Thymus (tissue), 14 donors: Measurements from ENCODE around the gene PLIN3. TPM values are rescaled to one million over a fixed set of nuclear protein-coding genes. Genes with fewer than 3 reads are reported as not detected.

Experiments
- DNase-seq, 9 donors: peaks; one replicate each; pipeline ENCODE4 v3.0.0-alpha.2; 2013; ENCODE audit warnings: low spot score in 9 of 9, low read depth in 6 of 9, missing footprints in 1 of 9
- H3K27ac ChIP-seq, 2 donors: one replicate each; pipeline ENCODE4 v1.5.1; 2013; ENCODE audit warnings: control low read depth in 1 of 2, low read depth in 1 of 2, low read length in 1 of 2, mild to moderate bottlenecking in 1 of 2, moderate library complexity in 1 of 2
- H3K27me3 ChIP-seq, 2 donors: one replicate each; pipeline ENCODE4 v1.5.1; 2013; ENCODE audit warnings: low read length in 1 of 2; ENCODE audit not compliant: control insufficient read depth in 2 of 2, insufficient read depth in 1 of 2
- H3K36me3 ChIP-seq, 2 donors: one replicate each; pipeline ENCODE4 v1.5.1; 2013; ENCODE audit warnings: low read length in 1 of 2, mild to moderate bottlenecking in 1 of 2, moderate library complexity in 1 of 2; ENCODE audit not compliant: control insufficient read depth in 2 of 2, insufficient read depth in 2 of 2
- H3K4me1 ChIP-seq, 2 donors: one replicate each; pipeline ENCODE4 v1.5.1; 2013; ENCODE audit warnings: low read length in 2 of 2; ENCODE audit not compliant: control insufficient read depth in 2 of 2, insufficient read depth in 2 of 2
- H3K4me3 ChIP-seq, 2 donors: one replicate each; pipeline ENCODE4 v1.5.1; 2013; ENCODE audit warnings: low read length in 2 of 2, control low read depth in 1 of 2, mild to moderate bottlenecking in 1 of 2
- H3K9me3 ChIP-seq, 2 donors: one replicate each; pipeline ENCODE4 v1.5.1; 2013; ENCODE audit warnings: low read length in 1 of 2, mild to moderate bottlenecking in 1 of 2; ENCODE audit not compliant: control insufficient read depth in 2 of 2, insufficient read depth in 1 of 2
- WGBS: extraction: QIAGEN DNeasy Blood & Tissue Kit; methylation state at CpG from one replicate; pipeline ENCODE4 v1.1.7; 2013; 5-methylcytosine and 5-hydroxymethylcytosine counted together
- long read RNA-seq, 10 donors: transcript quantifications; one replicate each; lab custom pipeline, GENCODE V29; 2026
- polyA plus RNA-seq: library from polyadenylated mRNA; stranded (reverse); fragments of 200-250 nt; gene quantifications from one replicate; pipeline ENCODE4 v1.2.3, GENCODE V29; 2013
- total RNA-seq: library from RNA; stranded (reverse); fragments of 120-200 nt; gene quantifications from one replicate; pipeline ENCODE4 v1.2.4, GENCODE V29; 2013
- donor health status: healthy.

Gene PLIN3
- total RNA-seq (31.0 TPM), polyA plus RNA-seq (45.8 TPM)
- long read RNA-seq, donor 1, transcript PLIN3-201 (8 exons, 2,333 nt), result major isoform, 6 of 7 reads
- long read RNA-seq, donor 1, partial matches to known transcripts, result 0 of 7 reads
- long read RNA-seq, donor 1, other reads (novel, unspliced or antisense), result 0 of 7 reads
- long read RNA-seq, donor 2, transcript PLIN3-201 (8 exons, 2,333 nt), result major isoform, 55 of 360 reads
- long read RNA-seq, donor 2, partial matches to known transcripts, result 268 of 360 reads
- long read RNA-seq, donor 2, other reads (novel, unspliced or antisense), result 35 of 360 reads
- long read RNA-seq, donor 3, transcript PLIN3-201 (8 exons, 2,333 nt), result major isoform, 35 of 50 reads
- long read RNA-seq, donor 3, partial matches to known transcripts, result 13 of 50 reads
- long read RNA-seq, donor 3, other reads (novel, unspliced or antisense), result 0 of 50 reads
- long read RNA-seq, donor 4, transcript PLIN3-201 (8 exons, 2,333 nt), result major isoform, 10 of 19 reads
- long read RNA-seq, donor 4, partial matches to known transcripts, result 8 of 19 reads
- long read RNA-seq, donor 4, other reads (novel, unspliced or antisense), result 0 of 19 reads
- long read RNA-seq, donor 5, transcript PLIN3-201 (8 exons, 2,333 nt), result major isoform, 55 of 68 reads
- long read RNA-seq, donor 5, partial matches to known transcripts, result 13 of 68 reads
- long read RNA-seq, donor 5, other reads (novel, unspliced or antisense), result 0 of 68 reads
- long read RNA-seq, donor 6, transcript PLIN3-201 (8 exons, 2,333 nt), result major isoform, 33 of 77 reads
- long read RNA-seq, donor 6, partial matches to known transcripts, result 43 of 77 reads
- long read RNA-seq, donor 6, other reads (novel, unspliced or antisense), result 0 of 77 reads
- long read RNA-seq, donor 7, transcript PLIN3-201 (8 exons, 2,333 nt), result major isoform, 16 of 16 reads
- long read RNA-seq, donor 7, partial matches to known transcripts, result 0 of 16 reads
- long read RNA-seq, donor 7, other reads (novel, unspliced or antisense), result 0 of 16 reads
- long read RNA-seq, donor 8, transcript PLIN3-201 (8 exons, 2,333 nt), result major isoform, 16 of 23 reads
- long read RNA-seq, donor 8, partial matches to known transcripts, result 0 of 23 reads
- long read RNA-seq, donor 8, other reads (novel, unspliced or antisense), result 6 of 23 reads
- long read RNA-seq, donor 9, transcript PLIN3-201 (8 exons, 2,333 nt), result major isoform, 13 of 20 reads
- long read RNA-seq, donor 9, partial matches to known transcripts, result 7 of 20 reads
- long read RNA-seq, donor 9, other reads (novel, unspliced or antisense), result 0 of 20 reads
- long read RNA-seq, donor 10, transcript PLIN3-201 (8 exons, 2,333 nt), result major isoform, 29 of 36 reads
- long read RNA-seq, donor 10, partial matches to known transcripts, result 6 of 36 reads
- long read RNA-seq, donor 10, other reads (novel, unspliced or antisense), result 0 of 36 reads

DNA sequence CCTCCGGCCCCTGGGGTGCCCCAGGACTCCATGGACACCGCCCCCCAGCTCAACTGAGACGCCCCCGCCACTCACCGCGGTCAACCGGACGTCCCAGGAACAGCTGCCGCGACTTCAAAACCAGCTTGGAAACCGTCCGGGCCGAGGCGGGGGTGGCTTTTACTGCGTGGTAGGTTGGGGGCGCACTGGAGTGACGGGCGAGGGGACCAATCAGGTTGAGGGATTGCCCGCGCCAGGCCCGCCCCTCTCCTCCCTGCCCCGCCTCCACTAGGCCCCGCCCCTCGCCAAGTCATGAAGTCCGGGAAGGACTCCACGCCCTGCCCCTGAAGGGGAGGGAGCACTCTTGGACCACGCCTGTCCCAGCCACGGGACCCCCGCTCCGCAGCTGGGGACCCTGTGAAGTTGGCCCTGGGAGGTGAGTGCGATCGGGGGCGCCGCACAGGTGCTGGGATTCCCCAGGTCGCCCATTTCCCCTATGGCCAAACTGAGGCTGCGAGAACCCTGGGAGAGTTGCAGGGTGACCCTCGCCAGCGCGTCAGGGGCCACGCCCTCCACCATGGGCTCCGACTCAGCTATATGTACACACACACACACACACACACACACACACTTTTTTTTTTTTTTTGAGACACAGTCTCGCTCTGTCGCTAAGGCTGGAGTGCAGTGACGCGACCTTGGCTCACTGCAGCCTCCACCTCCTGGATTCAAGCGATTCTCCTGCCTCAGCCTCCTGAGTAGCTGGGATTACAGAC lies at the start of gene PLIN3:
Gene PLIN3 (minus strand): TSS at position 134 of the 752 bp plus-strand sequence. CDS start 6,273 bp downstream, outside the sequence.
- peaks cover 0 to 28% of the 10 kb centered on the region in 2 donors for H3K4me1 ChIP-seq
- 7% methylated on average over 46 of the region's 46 CpGs for WGBS
- H3K27me3 ChIP-seq, result no peaks in the 10 kb centered on the region
- H3K36me3 ChIP-seq, result peaks cover 0 to 5% of the 10 kb centered on the region in 2 donors
- peak; percentile 55 to 91 (median 82) for DNase-seq
- peak within 1 kb of the TSS; percentile 81 to 86 for H3K27ac ChIP-seq
- H3K4me3 ChIP-seq, result peak within 1 kb of the TSS; percentile 82 to 85
- H3K9me3 ChIP-seq, result no peaks in the 10 kb centered on the region

- peak in 3 of 9 donors; percentile 52 to 80 (median 59) for DNase-seq
- Histone ChIP-seq H3K4me1 (peaks cover 27 to 55% of the 10 kb centered on the region in 2 donors), H3K27ac (peak overlapping the region; percentile 88 to 90), H3K4me3 (peak overlapping the region; percentile 71 to 82), H3K9me3 (no peaks in the 10 kb centered on the region), H3K36me3 (peaks cover 9 to 89% of the 10 kb centered on the region in 2 donors), H3K27me3 (no peaks in the 10 kb centered on the region)
- 11% methylated on average over 41 of the region's 41 CpGs for WGBS
Measured at GRCh38 chr19:4916292-4917082, 49.0 kb upstream of the PLIN3 start.

GRCh38 chr19:4914736-4915501 lies 47.5 kb upstream of the PLIN3 start:
- H3K27ac ChIP-seq, result peak overlapping the region; percentile 62 to 88
- peak overlapping the region; percentile 71 to 82 for H3K4me3 ChIP-seq
- no peaks in the 10 kb centered on the region for H3K27me3 ChIP-seq
- 59% methylated on average over 23 of the region's 23 CpGs for WGBS
- DNase-seq, result peak in 1 of 9 donors; percentile 61
- H3K4me1 ChIP-seq, result peaks cover 37 to 68% of the 10 kb centered on the region in 2 donors
- peaks cover 9 to 85% of the 10 kb centered on the region in 2 donors for H3K36me3 ChIP-seq
- no peaks in the 10 kb centered on the region for H3K9me3 ChIP-seq

DNA sequence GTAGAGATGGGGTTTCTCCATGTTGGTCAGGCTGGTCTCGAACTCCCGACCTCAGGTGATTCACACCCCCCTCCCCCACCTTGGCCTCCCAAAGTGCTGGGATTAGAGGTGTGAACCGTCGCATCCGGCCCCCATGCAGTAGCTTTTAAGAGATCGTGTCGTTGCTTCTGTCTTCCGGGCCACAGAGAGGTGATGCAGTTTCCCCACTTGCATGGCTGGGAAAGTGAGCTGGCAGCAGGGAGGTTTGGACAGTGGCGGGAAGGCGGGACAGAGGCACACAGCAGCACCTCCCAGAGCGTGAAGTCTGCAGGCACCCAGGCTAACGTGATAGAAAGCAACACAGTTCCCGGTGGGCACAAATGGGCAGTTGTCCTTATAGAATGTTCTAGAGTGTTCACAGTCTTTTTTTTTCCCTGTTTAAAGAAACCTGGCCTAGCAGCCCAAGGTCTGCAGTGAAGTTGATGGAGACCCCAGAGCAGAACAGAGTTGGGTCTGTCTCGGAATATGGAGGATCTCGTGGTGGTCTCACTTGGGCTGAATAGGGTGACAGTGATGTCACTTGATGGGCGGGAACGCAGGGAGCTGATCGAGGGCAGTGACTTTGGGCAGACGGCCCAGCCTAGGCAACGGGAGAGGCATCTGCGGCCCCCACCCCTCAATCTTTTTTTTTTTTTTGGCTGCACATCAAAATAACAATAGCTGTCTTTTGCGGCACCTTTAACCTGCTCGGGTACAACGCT lies 46.7 kb upstream of the PLIN3 start:
- WGBS, result 77% methylated on average over 24 of the region's 24 CpGs
- Histone ChIP-seq H3K27ac (peak overlapping the region in 1 of 2 donors; percentile 88), H3K4me1 (peaks cover 40 to 69% of the 10 kb centered on the region in 2 donors), H3K36me3 (peaks cover 9 to 79% of the 10 kb centered on the region in 2 donors), H3K27me3 (no peaks in the 10 kb centered on the region), H3K9me3 (no peaks in the 10 kb centered on the region), H3K4me3 (peak overlapping the region; percentile 71 to 82)
- no peak for DNase-seq

DNA sequence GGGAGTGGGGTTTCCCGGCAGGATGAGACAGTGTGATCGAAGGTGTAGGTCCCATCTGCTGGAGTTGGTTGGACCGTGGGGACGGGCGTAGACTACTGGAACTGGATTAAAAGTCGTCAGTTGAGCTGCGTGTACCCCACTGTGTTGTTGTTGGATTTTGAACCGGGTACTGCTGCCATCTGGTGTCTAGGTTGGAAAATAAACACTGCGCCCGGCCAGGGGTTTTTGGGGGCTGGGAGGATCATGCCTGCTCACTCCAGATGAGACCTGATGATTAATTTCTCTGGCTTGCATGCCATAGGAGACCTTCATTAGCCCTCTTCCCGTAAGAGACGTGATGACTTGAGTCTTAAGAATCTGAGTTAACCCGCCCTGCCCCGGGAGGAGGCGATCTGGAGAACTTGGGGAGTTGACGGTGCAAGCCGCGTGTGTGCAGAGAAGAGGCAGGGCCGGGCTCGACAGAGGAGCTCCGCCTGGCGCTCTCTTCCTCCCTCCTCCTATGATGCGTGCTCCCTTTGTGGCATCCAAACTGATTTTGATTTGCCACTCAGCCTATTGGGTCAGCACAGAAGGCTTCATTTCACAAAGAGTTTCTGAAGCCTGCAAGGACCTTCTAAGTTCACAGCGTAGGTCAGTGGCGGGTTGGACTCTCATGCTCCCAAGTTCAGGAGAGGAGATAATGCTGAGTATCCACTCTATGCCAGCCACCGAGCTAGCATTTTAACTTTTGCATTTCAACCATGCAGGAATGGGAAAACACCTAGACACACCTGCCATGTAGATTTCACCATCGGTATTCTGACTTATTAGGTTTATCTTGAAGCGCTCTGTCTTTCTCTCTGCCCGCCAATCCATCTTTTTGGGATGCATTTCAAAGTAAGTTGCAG lies 44.6 kb upstream of the PLIN3 start:
- WGBS, result 13% methylated on average over 29 of the region's 29 CpGs
- H3K4me1 ChIP-seq, result peaks cover 44 to 86% of the 10 kb centered on the region in 2 donors
- H3K4me3 ChIP-seq, result peak overlapping the region; percentile 74 to 82
- no peaks in the 10 kb centered on the region for H3K27me3 ChIP-seq
- peaks cover 5 to 65% of the 10 kb centered on the region in 2 donors for H3K36me3 ChIP-seq
- H3K27ac ChIP-seq, result peak overlapping the region; percentile 26 to 76
- DNase-seq, result peak in 8 of 9 donors; percentile 67 to 91 (median 80)
- no peaks in the 10 kb centered on the region for H3K9me3 ChIP-seq

DNA sequence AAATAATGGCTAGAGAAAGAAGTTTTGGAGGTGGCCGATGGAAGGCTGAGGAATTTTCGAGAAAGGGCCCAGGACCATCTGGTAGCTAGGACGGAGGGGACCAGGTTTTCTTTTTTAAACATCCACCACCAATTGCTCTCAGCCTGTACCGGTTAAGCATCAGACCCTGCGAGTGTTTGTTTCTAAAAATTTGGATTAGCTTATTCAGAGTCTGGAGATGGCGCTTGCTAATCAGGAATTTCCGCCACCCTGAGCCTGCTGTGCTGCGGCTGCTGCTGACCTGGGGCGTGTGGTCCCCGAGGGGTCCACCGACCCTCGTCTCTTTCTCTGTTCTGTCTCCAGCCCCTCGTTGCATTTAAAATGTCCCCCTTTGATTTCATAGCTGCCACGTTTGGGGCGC lies 43.8 kb upstream of the PLIN3 start:
- Histone ChIP-seq H3K27me3 (no peaks in the 10 kb centered on the region), H3K9me3 (no peaks in the 10 kb centered on the region), H3K4me3 (peak overlapping the region; percentile 74 to 82), H3K36me3 (peaks cover 9 to 59% of the 10 kb centered on the region in 2 donors), H3K4me1 (peaks cover 44 to 86% of the 10 kb centered on the region in 2 donors), H3K27ac (peak overlapping the region; percentile 0 to 76)
- 14% methylated on average over 15 of the region's 15 CpGs for WGBS
- DNase-seq, result peak in 1 of 9 donors; percentile 39
